PC-3 (cell line): ENCODE measurements around the gene PRR5.

Experiments
- EZH2 ChIP-seq: fragments of 300-600 bp; sonication (generic); IDR thresholded peaks from one replicate; pipeline ENCODE4 v1.6.1; 2017; ENCODE audit warnings: antibody characterized with exemption, mild to moderate bottlenecking, low read length; ENCODE audit not compliant: unreplicated experiment
- EZH2phosphoT487 ChIP-seq: fragments of 300-600 bp; sonication (generic); IDR thresholded peaks from 2 replicates; pipeline ENCODE4 v1.6.1; 2018; ENCODE audit warnings: mild to moderate bottlenecking, antibody characterized with exemption, low read length, borderline replicate concordance
- TF ChIP-seq, protein P1 (sequence below): fragments of 300-600 bp; sonication (generic); conservative IDR thresholded peaks from 2 replicates; pipeline ENCODE4 v1.5.1; 2017; ENCODE audit warnings: antibody characterized with exemption, low read depth, mild to moderate bottlenecking, low read length

DNA sequence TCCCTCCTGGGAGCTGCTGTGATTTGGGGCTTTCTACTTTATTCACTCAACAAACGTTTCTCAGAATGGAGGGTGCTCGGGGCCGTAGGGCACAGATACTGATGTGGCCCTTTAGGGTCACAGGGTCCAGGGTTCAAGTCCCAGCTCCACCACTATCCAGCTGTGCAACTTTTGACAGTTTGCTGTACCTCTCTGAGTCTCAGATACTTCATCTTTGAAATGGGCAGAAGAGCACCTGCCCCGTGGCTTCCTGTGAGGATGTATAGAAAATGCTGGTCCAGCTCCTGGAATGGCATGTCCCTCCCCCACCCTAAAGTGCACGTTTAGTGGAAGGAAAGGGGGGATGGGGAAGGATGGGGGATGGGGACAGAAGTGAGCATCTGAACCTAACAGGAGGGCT, 21.9 kb upstream of the PRR5 start:
- TF ChIP-seq, protein P1, sequence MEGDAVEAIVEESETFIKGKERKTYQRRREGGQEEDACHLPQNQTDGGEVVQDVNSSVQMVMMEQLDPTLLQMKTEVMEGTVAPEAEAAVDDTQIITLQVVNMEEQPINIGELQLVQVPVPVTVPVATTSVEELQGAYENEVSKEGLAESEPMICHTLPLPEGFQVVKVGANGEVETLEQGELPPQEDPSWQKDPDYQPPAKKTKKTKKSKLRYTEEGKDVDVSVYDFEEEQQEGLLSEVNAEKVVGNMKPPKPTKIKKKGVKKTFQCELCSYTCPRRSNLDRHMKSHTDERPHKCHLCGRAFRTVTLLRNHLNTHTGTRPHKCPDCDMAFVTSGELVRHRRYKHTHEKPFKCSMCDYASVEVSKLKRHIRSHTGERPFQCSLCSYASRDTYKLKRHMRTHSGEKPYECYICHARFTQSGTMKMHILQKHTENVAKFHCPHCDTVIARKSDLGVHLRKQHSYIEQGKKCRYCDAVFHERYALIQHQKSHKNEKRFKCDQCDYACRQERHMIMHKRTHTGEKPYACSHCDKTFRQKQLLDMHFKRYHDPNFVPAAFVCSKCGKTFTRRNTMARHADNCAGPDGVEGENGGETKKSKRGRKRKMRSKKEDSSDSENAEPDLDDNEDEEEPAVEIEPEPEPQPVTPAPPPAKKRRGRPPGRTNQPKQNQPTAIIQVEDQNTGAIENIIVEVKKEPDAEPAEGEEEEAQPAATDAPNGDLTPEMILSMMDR: no peak
- TF ChIP-seq EZH2 (no peak), EZH2phosphoT487 (no peak)
